CD14-positive monocyte (primary cell): ENCODE results near the gene KRTAP1-5. TPM values are rescaled to one million over a fixed set of nuclear protein-coding genes. Genes with fewer than 3 reads are reported as not detected.
"Not testable (repeated sequence)": the region's sequence is repeated elsewhere in the genome, so short reads cannot be mapped to it uniquely, and the experiment has no call there.

Experiments
- DNase-seq, 3 donors: peaks; one replicate each; pipeline ENCODE4 v3.0.0-alpha.2; 2011 to 2022
- H2AFZ ChIP-seq: 2 replicates; pipeline ENCODE4 v1.6.0; 2012; ENCODE audit warnings: mild to moderate bottlenecking, low read depth, low read length, inconsistent platforms; ENCODE audit not compliant: insufficient read depth, poor library complexity, severe bottlenecking
- H3K27ac ChIP-seq, 2 donors: 1 replicate in 1 of 2; 2 replicates in 1 of 2; pipeline ENCODE4 v1.5.1; 2012 to 2013; ENCODE audit warnings: low read length in 2 of 2, control low read depth in 1 of 2, inconsistent platforms in 1 of 2, low read depth in 1 of 2, mild to moderate bottlenecking in 1 of 2
- H3K27me3 ChIP-seq, 2 donors: one replicate each; pipeline versions ENCODE4 v1.6.0 to v1.6.1; 2011 to 2013; ENCODE audit warnings: low read length in 2 of 2; ENCODE audit not compliant: control insufficient read depth in 2 of 2, insufficient read depth in 2 of 2
- H3K36me3 ChIP-seq, 2 donors: replicated peaks in 1 of 2; 1 replicate in 1 of 2; 2 replicates in 1 of 2; pipeline versions ENCODE4 v1.5.1 to v1.6.1; 2012 to 2013; ENCODE audit warnings: low read length in 2 of 2, control low read depth in 1 of 2, inconsistent platforms in 1 of 2, mild to moderate bottlenecking in 1 of 2; ENCODE audit not compliant: insufficient read depth in 2 of 2, control insufficient read depth in 1 of 2
- H3K4me1 ChIP-seq, 2 donors: 1 replicate in 1 of 2; 2 replicates in 1 of 2; pipeline versions ENCODE4 v1.5.1 to v1.6.1; 2012 to 2013; ENCODE audit warnings: low read length in 2 of 2, control low read depth in 1 of 2, inconsistent platforms in 1 of 2, mild to moderate bottlenecking in 1 of 2, moderate library complexity in 1 of 2; ENCODE audit not compliant: insufficient read depth in 2 of 2, control insufficient read depth in 1 of 2
- H3K4me2 ChIP-seq: replicated peaks from 2 replicates; pipeline ENCODE3; 2012; ENCODE audit warnings: low read length, moderate library complexity, mild to moderate bottlenecking; ENCODE audit not compliant: poor library complexity, severe bottlenecking; ENCODE audit errors: extremely low read depth
- H3K4me3 ChIP-seq, 3 experiments: fragments of 200-600 bp in 1 of 3; sonication (generic) in 1 of 3; replicated peaks in 1 of 3; 1 replicate in 2 of 3; 2 replicates in 1 of 3; pipeline ENCODE4 v1.5.1; 2011 to 2013; ENCODE audit warnings: low read length in 3 of 3, mild to moderate bottlenecking in 3 of 3, control low read depth in 2 of 3, low read depth in 2 of 3, inconsistent platforms in 1 of 3, moderate library complexity in 1 of 3
- H3K79me2 ChIP-seq: 2 replicates; pipeline ENCODE4 v1.6.0; 2012; ENCODE audit warnings: mild to moderate bottlenecking, control low read depth, inconsistent platforms, low read length, moderate library complexity; ENCODE audit not compliant: insufficient read depth
- H3K9ac ChIP-seq: 2 replicates; pipeline ENCODE4 v1.6.0; 2017; ENCODE audit warnings: low read length, mild to moderate bottlenecking; ENCODE audit not compliant: insufficient read depth, poor library complexity, severe bottlenecking
- H3K9me3 ChIP-seq, 2 donors: replicated peaks in 1 of 2; 1 replicate in 1 of 2; 2 replicates in 1 of 2; pipeline versions ENCODE4 v1.5.1 to v1.6.1; 2012 to 2013; ENCODE audit warnings: low read length in 2 of 2, control low read depth in 1 of 2; ENCODE audit not compliant: control insufficient read depth in 1 of 2, insufficient read depth in 1 of 2
- H4K20me1 ChIP-seq: 2 replicates; pipeline ENCODE4 v1.6.0; 2012; ENCODE audit warnings: mild to moderate bottlenecking, low read length, control low read depth, moderate library complexity; ENCODE audit not compliant: insufficient read depth
- H3K27ac Mint-ChIP-seq, 7 donors: one replicate each; pipeline ENCODE4 v1.8.0; 2020; ENCODE audit warnings: mild to moderate bottlenecking in 7 of 7, mixed read lengths in 7 of 7, moderate library complexity in 6 of 7, inconsistent platforms in 2 of 7
- H3K27me3 Mint-ChIP-seq, 3 donors: one replicate each; pipeline ENCODE4 v1.8.0; 2021 to 2022; ENCODE audit warnings: low read depth in 3 of 3, mild to moderate bottlenecking in 3 of 3, mixed read lengths in 3 of 3, moderate library complexity in 3 of 3, inconsistent platforms in 1 of 3
- H3K36me3 Mint-ChIP-seq, 2 donors: one replicate each; pipeline ENCODE4 v1.8.0; 2020; ENCODE audit warnings: mixed read lengths in 2 of 2, inconsistent platforms in 1 of 2, mild to moderate bottlenecking in 1 of 2
- H3K4me1 Mint-ChIP-seq: one replicate; pipeline ENCODE4 v1.8.0; 2020; ENCODE audit warnings: mild to moderate bottlenecking, mixed read lengths
- H3K4me3 Mint-ChIP-seq, 2 donors: one replicate each; pipeline ENCODE4 v1.8.0; 2020; ENCODE audit warnings: mild to moderate bottlenecking in 2 of 2, mixed read lengths in 2 of 2, moderate library complexity in 1 of 2
- H3K9me3 Mint-ChIP-seq, 7 donors: one replicate each; pipeline ENCODE4 v1.8.0; 2020 to 2022; ENCODE audit warnings: mixed read lengths in 7 of 7, mild to moderate bottlenecking in 6 of 7, moderate library complexity in 6 of 7, inconsistent platforms in 2 of 7
- WGBS: methylation state at CpG from one replicate; pipeline ENCODE4 v1.1.5; 2013; ENCODE audit warnings: missing lambda C conversion rate; ENCODE audit not compliant: insufficient coverage; 5-methylcytosine and 5-hydroxymethylcytosine counted together
- intact Hi-C, 2 donors: fragments of 100-400 bp; cut with micrococcal nuclease; formaldehyde crosslinking; loops; one replicate each; pipeline versions ENCODE4 v1.15.0 to v1.15.1; 2023
- polyA plus RNA-seq, 3 donors: library from polyadenylated mRNA; depleted of rRNA in 1 of 3; unstranded in 2 of 3; stranded (reverse) in 1 of 3; fragments of 300-500 nt in 2 of 3; fragments of >200 nt in 1 of 3; fragmentation: Illumina TruSeq in 2 of 3; gene quantifications; 1 replicate in 2 of 3; 2 replicates in 1 of 3; pipeline ENCODE4 v1.2.3, GENCODE V29; 2012 to 2021
- TF ChIP-seq, protein P1 (sequence below): fragments of 200-600 bp; IDR thresholded peaks from one replicate; pipeline ENCODE4 v1.8.0; 2022; ENCODE audit warnings: antibody characterized with exemption, mild to moderate bottlenecking

KRTAP1-5 gene
- polyA plus RNA-seq, 3 donors, result not detected

DNA sequence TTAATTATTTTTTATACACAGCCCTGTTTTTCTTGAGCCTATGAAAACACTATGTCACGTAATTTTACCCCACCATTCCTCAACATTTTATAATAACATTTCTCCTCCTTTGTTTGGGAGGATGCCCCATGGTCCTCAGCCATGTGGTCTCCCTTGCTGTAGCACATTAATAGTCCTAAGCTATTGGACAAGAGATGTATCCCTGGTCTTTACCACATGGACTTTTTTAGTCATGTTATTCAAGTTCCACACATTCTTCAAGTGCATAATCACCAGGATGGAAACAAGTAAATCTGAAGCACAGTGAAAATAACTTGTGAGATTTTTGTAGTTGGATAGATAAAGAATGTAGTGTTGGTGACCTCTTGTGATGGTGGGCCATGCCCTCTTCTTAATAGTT lies 35.0 kb upstream of the KRTAP1-5 start:
- H3K9me3 ChIP-seq, result no peaks in the 10 kb centered on the region
- Mint-ChIP-seq H3K9me3 (peaks cover 0 to 9% (median 2%) of the 10 kb centered on the region in 7 donors), H3K4me3 (no peak overlapping the region), H3K27ac (no peak overlapping the region), H3K4me1 (no peaks in the 10 kb centered on the region), H3K36me3 (peaks cover 0 to 2% of the 10 kb centered on the region in 2 donors), H3K27me3 (peaks cover 13 to 30% (median 20%) of the 10 kb centered on the region in 3 donors)
- intact Hi-C loops, result no loop called here
- 100% methylated on average over 1 of the region's 1 CpG for WGBS
- peaks cover 19 to 28% of the 10 kb centered on the region in 2 donors for H3K27me3 ChIP-seq
- no peaks in the 10 kb centered on the region for H3K79me2 ChIP-seq
- no peak overlapping the region for H3K4me3 ChIP-seq
- H4K20me1 ChIP-seq, result no peaks in the 10 kb centered on the region
- H3K9ac ChIP-seq, result no peak overlapping the region
- H3K4me1 ChIP-seq, result no peaks in the 10 kb centered on the region
- H3K27ac ChIP-seq, result no peak overlapping the region
- no peak overlapping the region for H2AFZ ChIP-seq
- TF ChIP-seq, protein P1, sequence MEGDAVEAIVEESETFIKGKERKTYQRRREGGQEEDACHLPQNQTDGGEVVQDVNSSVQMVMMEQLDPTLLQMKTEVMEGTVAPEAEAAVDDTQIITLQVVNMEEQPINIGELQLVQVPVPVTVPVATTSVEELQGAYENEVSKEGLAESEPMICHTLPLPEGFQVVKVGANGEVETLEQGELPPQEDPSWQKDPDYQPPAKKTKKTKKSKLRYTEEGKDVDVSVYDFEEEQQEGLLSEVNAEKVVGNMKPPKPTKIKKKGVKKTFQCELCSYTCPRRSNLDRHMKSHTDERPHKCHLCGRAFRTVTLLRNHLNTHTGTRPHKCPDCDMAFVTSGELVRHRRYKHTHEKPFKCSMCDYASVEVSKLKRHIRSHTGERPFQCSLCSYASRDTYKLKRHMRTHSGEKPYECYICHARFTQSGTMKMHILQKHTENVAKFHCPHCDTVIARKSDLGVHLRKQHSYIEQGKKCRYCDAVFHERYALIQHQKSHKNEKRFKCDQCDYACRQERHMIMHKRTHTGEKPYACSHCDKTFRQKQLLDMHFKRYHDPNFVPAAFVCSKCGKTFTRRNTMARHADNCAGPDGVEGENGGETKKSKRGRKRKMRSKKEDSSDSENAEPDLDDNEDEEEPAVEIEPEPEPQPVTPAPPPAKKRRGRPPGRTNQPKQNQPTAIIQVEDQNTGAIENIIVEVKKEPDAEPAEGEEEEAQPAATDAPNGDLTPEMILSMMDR, result no peak
- DNase-seq, result no peak
- H3K36me3 ChIP-seq, result no peaks in the 10 kb centered on the region
- H3K4me2 ChIP-seq, result no peak overlapping the region

DNA sequence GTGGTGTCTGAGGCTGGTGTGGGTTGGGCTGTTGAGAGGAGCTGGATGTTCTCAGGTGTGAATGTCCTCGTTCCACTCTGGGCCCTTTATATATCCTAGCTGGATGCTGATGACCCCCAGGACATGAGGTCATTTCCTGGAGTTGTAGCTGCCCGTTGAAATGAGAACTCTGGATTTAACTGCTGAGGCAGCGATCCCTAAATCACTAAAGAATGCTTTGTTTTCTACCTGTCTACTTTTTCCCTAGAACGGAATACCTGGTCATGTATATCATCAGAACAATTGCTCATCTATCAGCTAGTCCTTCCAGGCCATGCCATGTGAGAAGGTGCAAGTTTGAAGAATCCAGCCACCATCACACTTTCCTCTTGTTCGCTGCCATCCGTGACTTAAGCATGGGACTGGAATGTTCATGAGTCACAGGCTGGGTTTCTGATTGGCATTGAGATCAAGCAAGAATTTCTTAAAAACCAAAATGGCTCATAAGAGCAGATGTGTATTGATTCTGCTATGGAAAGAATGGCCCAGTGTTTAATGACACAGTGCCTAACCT lies 33.1 kb upstream of the KRTAP1-5 start, which contains the start of gene KRTAP2-3:
Gene KRTAP2-3, minus strand, starts transcription at position 63 of the 553 bp plus-strand sequence. CDS start 64 bp downstream, outside the sequence.
- no peak for DNase-seq
- TF ChIP-seq, protein P1, result no peak
- H3K4me3 Mint-ChIP-seq, result peak within 1 kb of the TSS in 1 of 2 donors; percentile 32
- peak within 1 kb of the TSS in 1 of 7 donors; percentile 64 for H3K27ac Mint-ChIP-seq
- Histone ChIP-seq H3K4me2 (no peak within 1 kb of the TSS), H3K9ac (no peak within 1 kb of the TSS), H4K20me1 (no peaks in the 10 kb centered on the region), H2AFZ (no peak within 1 kb of the TSS), H3K9me3 (no peaks in the 10 kb centered on the region), H3K4me1 (no peaks in the 10 kb centered on the region), H3K36me3 (no peaks in the 10 kb centered on the region), H3K27ac (no peak within 1 kb of the TSS), H3K4me3 (no peak within 1 kb of the TSS), H3K79me2 (no peaks in the 10 kb centered on the region), H3K27me3 (peaks cover 19 to 28% of the 10 kb centered on the region in 2 donors)
- peaks cover 0 to 9% (median 2%) of the 10 kb centered on the region in 7 donors for H3K9me3 Mint-ChIP-seq
- 100% methylated on average over 2 of the region's 6 CpGs for WGBS
- H3K4me1 Mint-ChIP-seq, result no peaks in the 10 kb centered on the region
- intact Hi-C loops, result no loop called here
- peaks cover 0 to 2% of the 10 kb centered on the region in 2 donors for H3K36me3 Mint-ChIP-seq
- H3K27me3 Mint-ChIP-seq, result peaks cover 13 to 33% (median 20%) of the 10 kb centered on the region in 3 donors

DNA sequence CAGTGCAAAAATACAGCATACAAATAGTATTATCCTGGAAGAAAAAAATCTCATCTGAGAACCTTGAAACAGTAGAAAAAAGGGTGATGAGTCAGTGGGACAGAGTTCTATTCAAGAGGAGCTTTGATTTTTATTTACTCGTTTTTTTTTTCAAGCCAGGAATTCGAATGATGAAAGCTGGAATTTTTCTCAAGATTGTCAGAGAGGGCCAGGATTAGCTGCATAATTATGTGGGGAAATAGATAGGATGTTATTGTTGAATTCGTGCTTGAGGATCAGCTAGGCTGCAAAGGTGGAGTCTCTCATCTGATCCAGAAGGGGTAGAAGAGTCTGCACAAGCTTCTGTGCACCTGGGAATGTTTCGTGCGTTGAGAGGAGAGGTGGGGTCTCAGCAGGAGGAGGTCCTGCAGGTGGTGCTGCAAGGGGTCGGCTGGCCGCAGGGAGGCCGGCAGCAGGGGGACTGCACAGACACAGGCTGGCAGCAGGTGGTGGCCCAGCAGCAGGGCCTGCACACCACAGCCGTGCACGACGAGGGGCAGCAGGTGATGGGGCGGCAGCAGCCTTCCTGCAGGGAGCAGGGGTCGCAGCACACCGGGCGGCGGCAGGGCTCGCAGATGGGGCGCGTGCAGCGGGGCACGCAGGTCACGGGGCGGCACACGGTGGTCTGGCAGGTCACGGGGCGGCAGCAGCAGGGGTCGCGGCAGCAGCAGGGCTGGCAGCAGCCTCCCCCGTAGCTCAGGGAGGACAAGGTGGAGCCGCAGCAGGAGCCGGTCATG lies 32.5 kb upstream of the KRTAP1-5 start:
- H3K4me1 ChIP-seq, DNase-seq, H3K9me3 ChIP-seq, H3K4me3 ChIP-seq, H3K79me2 ChIP-seq, H3K27ac ChIP-seq, H3K4me1 Mint-ChIP-seq, H3K9ac ChIP-seq, H2AFZ ChIP-seq, H4K20me1 ChIP-seq, H3K36me3 Mint-ChIP-seq, H3K36me3 ChIP-seq, H3K9me3 Mint-ChIP-seq, intact Hi-C loops, H3K4me2 ChIP-seq: not testable (repeated sequence)
- Mint-ChIP-seq H3K27me3 (peaks cover 13 to 33% (median 20%) of the 10 kb centered on the region in 3 donors), H3K4me3 (peak overlapping the region in 1 of 2 donors; percentile 15), H3K27ac (peak overlapping the region in 1 of 7 donors; percentile 64)
- WGBS, result 76% methylated on average over 5 of the region's 31 CpGs
- H3K27me3 ChIP-seq, result peaks cover 19 to 28% of the 10 kb centered on the region in 2 donors
